ENCODE measurements around the gene KCNJ9.

GRCh38 chr1:160103658-160104408 lies 22.5 kb downstream of the KCNJ9 start:
- TF ChIP-seq CTCF (IDR thresholded peaks at IDR 0.05) (no peak), ZNF416 (CRISPR knock-in tag; IDR thresholded peaks at IDR 0.05) (no peak), MAX (CRISPR knock-in tag; IDR thresholded peaks at IDR 0.05) (no peak), KAT7 (CRISPR knock-in tag; IDR thresholded peaks at IDR 0.05; ENCODE audit: borderline replicate concordance) (no peak), E2F4 (CRISPR knock-in tag; IDR thresholded peaks at IDR 0.05; ENCODE audit: borderline replicate concordance, low read depth) (no peak)
